Osteocyte (in vitro differentiated cells): ENCODE data around the gene GCAT. TPM values are rescaled to one million over a fixed set of nuclear protein-coding genes. Genes with fewer than 3 reads are reported as not detected.
A peak's percentile ranks its signal among the peaks of the same experiment; 100 is the strongest.

Experiments
- DNase-seq: peaks from one replicate; pipeline ENCODE4 v3.0.0; 2021; ENCODE audit warnings: mixed read lengths; ENCODE audit not compliant: unreplicated experiment; ENCODE audit errors: extremely low spot score
- H3K27ac Mint-ChIP-seq: one replicate; pipeline ENCODE4 v1.8.0; 2021; ENCODE audit warnings: mild to moderate bottlenecking, mixed read lengths; ENCODE audit not compliant: unreplicated experiment
- H3K27me3 Mint-ChIP-seq: one replicate; pipeline ENCODE4 v1.8.0; 2021; ENCODE audit warnings: mixed read lengths; ENCODE audit not compliant: unreplicated experiment
- H3K36me3 Mint-ChIP-seq: one replicate; pipeline ENCODE4 v1.8.0; 2021; ENCODE audit warnings: mixed read lengths; ENCODE audit not compliant: unreplicated experiment
- H3K4me1 Mint-ChIP-seq: one replicate; pipeline ENCODE4 v1.8.0; 2021; ENCODE audit warnings: mixed read lengths; ENCODE audit not compliant: unreplicated experiment
- H3K4me3 Mint-ChIP-seq: one replicate; pipeline ENCODE4 v1.8.0; 2021; ENCODE audit warnings: mild to moderate bottlenecking, moderate library complexity, mixed read lengths; ENCODE audit not compliant: unreplicated experiment
- H3K9me3 Mint-ChIP-seq: one replicate; pipeline ENCODE4 v1.8.0; 2021; ENCODE audit warnings: mixed read lengths; ENCODE audit not compliant: unreplicated experiment
- total RNA-seq: library from RNA; stranded (reverse); gene quantifications from 2 replicates; pipeline ENCODE4 v1.2.1, GENCODE V29; 2021
- TF ChIP-seq, protein P1 (sequence below): fragments of 200-600 bp; sonication (generic); IDR thresholded peaks from 2 replicates; pipeline ENCODE4 v1.5.0; 2021; ENCODE audit warnings: antibody characterized with exemption, mild to moderate bottlenecking, moderate library complexity

Gene GCAT
- total RNA-seq, 1 donor from 2014 or later = 33.4 TPM

DNA sequence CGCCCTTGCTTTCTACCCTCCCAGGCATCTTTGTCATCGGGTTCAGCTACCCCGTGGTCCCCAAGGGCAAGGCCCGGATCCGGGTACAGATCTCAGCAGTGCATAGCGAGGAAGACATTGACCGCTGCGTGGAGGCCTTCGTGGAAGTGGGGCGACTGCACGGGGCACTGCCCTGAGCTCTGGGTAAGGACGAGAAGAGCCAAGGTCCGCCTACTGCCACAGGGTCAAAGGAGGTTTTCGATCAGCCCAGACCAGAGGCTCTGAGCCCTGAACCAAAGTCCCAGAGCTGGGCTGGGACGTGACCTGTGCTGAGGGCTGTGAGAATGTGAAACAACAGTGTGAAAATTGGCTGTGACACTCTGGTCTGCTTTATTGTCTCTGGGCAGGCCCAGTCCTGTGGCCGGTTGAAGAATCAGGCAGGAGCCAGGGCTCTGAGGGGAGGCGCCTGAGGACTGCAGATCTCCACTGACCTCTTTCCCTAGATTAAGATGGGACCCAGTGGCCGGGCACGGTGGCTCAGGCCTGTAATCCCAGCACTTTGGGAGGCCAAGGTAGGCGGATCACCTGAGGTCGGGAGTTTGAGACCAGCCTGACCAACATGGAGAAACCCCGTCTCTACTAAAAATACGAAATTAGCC is 8.9 kb downstream of the GCAT start:
- DNase-seq = no peak
- peaks cover 9% of the 10 kb centered on the region for H3K4me1 Mint-ChIP-seq

DNA sequence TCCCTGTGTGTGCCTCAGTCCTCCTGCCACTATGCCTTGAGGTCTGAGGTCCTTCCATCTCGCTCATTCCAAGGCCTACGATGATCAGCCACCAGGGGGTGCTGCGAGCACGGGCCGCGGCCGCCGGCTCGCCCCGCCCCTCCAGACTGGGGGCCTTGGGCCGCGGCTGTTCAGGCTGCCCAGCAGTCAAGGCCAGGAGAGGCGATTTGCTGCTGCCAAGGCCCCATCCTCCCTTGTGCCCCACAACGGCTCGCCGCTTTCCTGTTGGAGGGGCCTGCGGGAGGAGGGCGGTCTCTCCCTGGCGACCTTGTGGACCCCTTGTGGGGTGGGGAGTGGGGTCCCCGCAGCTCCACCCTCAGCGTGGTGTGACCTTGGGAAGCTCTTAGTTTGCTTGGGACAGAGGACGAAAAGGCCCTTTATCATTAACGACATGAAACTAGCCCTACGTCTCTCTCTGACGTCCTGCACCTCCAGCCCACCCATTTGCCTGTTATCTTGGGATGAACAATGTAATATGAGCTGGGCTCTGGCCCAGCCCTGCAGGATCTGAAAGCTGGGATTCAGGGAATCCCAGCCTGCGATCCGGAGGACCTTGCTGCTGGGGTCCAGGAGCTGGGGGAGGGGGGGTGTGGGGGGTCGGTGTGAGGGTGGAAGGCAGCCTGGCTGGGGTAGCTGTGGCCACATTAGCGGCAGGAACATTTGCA is 10.1 kb downstream of the GCAT start:
- peak overlapping the region; percentile 52 for H3K4me3 Mint-ChIP-seq
- H3K27me3 Mint-ChIP-seq = peaks cover 6% of the 10 kb centered on the region
- TF ChIP-seq, protein P1, sequence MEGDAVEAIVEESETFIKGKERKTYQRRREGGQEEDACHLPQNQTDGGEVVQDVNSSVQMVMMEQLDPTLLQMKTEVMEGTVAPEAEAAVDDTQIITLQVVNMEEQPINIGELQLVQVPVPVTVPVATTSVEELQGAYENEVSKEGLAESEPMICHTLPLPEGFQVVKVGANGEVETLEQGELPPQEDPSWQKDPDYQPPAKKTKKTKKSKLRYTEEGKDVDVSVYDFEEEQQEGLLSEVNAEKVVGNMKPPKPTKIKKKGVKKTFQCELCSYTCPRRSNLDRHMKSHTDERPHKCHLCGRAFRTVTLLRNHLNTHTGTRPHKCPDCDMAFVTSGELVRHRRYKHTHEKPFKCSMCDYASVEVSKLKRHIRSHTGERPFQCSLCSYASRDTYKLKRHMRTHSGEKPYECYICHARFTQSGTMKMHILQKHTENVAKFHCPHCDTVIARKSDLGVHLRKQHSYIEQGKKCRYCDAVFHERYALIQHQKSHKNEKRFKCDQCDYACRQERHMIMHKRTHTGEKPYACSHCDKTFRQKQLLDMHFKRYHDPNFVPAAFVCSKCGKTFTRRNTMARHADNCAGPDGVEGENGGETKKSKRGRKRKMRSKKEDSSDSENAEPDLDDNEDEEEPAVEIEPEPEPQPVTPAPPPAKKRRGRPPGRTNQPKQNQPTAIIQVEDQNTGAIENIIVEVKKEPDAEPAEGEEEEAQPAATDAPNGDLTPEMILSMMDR = peak; percentile 97
- peak; percentile 96 for DNase-seq
- no peak overlapping the region for H3K27ac Mint-ChIP-seq
- H3K36me3 Mint-ChIP-seq = peaks cover 7% of the 10 kb centered on the region
- H3K4me1 Mint-ChIP-seq = peaks cover 9% of the 10 kb centered on the region
- H3K9me3 Mint-ChIP-seq = no peaks in the 10 kb centered on the region

More for the DNA sequence above, 8.9 kb downstream of the GCAT start:
- no peaks in the 10 kb centered on the region for H3K9me3 Mint-ChIP-seq
- TF ChIP-seq, protein P1 = no peak
- H3K4me3 Mint-ChIP-seq = no peak overlapping the region
- H3K27me3 Mint-ChIP-seq = peaks cover 6% of the 10 kb centered on the region
- peaks cover 7% of the 10 kb centered on the region for H3K36me3 Mint-ChIP-seq
- no peak overlapping the region for H3K27ac Mint-ChIP-seq

DNA sequence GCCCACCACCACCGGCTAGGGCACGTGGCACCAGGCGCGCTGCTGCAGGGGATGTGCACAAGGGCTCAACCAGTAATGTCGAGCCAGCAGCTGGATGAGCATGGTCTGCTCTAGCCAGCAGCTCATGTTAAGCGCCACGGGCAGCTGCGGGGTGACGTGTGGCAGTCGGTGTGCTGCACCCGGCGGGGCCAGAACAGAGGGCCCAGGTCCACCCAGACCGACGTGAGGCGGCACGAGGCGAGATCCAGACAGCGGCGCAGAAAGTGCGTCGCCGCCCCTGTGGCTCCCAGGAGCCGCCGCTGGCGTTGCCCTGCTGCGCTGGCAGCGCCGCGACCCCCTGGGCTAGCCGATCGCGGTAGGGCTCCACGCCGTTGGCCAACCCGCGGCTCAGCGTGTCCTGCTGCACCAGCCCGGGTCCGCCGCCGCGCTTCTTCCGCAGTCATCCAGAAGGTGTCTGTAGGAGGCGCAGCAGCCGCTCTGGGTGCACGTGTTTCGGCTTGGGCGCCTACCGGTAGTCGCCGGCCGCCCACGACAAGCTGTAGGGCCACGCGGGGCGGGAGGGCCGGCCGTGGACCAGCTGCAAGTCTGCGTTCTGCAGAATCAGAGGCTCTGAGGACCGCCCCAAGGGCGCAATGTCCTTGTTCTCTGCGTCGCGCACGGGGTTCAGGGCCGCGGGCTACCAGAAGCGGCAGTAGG is 10.8 kb downstream of the GCAT start:
- H3K27ac Mint-ChIP-seq = no peak overlapping the region
- H3K9me3 Mint-ChIP-seq = no peaks in the 10 kb centered on the region
- H3K4me3 Mint-ChIP-seq = no peak overlapping the region
- TF ChIP-seq, protein P1 = peak; percentile 36
- peaks cover 9% of the 10 kb centered on the region for H3K4me1 Mint-ChIP-seq
- H3K27me3 Mint-ChIP-seq = peaks cover 6% of the 10 kb centered on the region
- DNase-seq = no peak
- peaks cover 3% of the 10 kb centered on the region for H3K36me3 Mint-ChIP-seq

DNA sequence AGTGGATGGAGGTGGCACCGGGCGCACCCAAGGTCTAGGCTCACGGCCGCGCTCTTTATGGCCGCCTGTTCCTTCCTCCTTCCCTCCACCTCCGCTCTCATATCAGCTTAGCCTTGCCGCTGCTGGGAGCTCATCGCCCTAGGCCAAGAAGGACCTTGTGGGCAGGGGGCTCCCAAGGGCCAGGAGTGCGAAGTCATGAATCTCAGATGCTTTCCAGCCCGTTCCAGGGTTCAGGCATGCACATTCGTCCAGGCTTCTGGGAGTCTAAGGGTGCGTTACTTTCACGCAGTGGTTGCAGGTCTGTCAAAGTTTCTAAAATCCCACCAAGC is 11.3 kb downstream of the GCAT start:
- Mint-ChIP-seq H3K27me3 (peaks cover 6% of the 10 kb centered on the region), H3K9me3 (no peaks in the 10 kb centered on the region), H3K36me3 (peaks cover 3% of the 10 kb centered on the region), H3K4me1 (peaks cover 9% of the 10 kb centered on the region), H3K4me3 (no peak overlapping the region), H3K27ac (no peak overlapping the region)
- no peak for DNase-seq
- TF ChIP-seq, protein P1 = no peak

DNA sequence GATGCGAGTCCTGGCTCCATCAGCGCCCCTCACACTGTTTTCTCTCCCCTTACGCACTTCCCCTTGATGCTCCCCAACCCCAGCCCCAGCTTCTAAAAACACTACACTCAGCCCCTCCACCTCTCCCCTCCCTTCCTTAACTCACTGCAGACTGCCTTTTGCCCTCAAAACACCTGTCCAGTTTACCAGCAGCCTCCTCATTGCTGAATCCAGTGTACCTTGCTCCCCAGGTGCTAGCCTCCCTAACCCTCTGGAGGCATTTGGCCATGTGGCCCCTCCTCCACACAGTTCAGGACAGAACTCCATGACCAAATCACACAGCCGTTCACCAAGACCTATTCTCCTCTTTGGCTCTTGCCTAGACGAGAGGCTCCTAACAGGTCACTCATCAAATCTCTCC is 12.6 kb downstream of the GCAT start:
- TF ChIP-seq, protein P1 = no peak
- Mint-ChIP-seq H3K9me3 (no peaks in the 10 kb centered on the region), H3K4me3 (no peak overlapping the region), H3K36me3 (peaks cover 3% of the 10 kb centered on the region), H3K27me3 (peaks cover 6% of the 10 kb centered on the region), H3K27ac (no peak overlapping the region), H3K4me1 (peaks cover 12% of the 10 kb centered on the region)
- no peak for DNase-seq
